SK-N-SH (cell line): ENCODE data around the gene SKI. TPM values are rescaled to one million over a fixed set of nuclear protein-coding genes. Genes with fewer than 3 reads are reported as not detected.

Experiments used
- CTCF ChIA-PET: fragments of 300-600, 350-600 bp; formaldehyde crosslinking; extraction: SDS; loops from one replicate; lab custom pipeline; 2021; lab: Yijun Ruan, JAX
- POLR2A ChIA-PET: fragments of 350-600 bp; sonication (Branson Sonifier 250); formaldehyde crosslinking; extraction: SDS; loops from one replicate; lab custom pipeline; 2020; ENCODE audit warnings: antibody characterized with exemption, inconsistent platforms; lab: Yijun Ruan, JAX
- DNase-seq: peaks from one replicate; pipeline ENCODE4 v3.0.0; 2012
- H2AFZ ChIP-seq: fragments of 200-600 bp; sonication (generic); 2 replicates; pipeline ENCODE4 v1.8.1; 2016; ENCODE audit warnings: antibody characterized with exemption, mild to moderate bottlenecking, low read depth
- H3F3A ChIP-seq: fragments of 200-600 bp; sonication (generic); replicated peaks from 2 replicates; pipeline ENCODE3; 2016; ENCODE audit warnings: antibody characterized with exemption, mild to moderate bottlenecking; ENCODE audit not compliant: insufficient read depth
- H3K27ac ChIP-seq, 2 experiments: fragments of 200-500 bp in 1 of 2; fragments of 200-600 bp in 1 of 2; sonication (Bioruptor generic) in 1 of 2; sonication (generic), shearing (Covaris generic) in 1 of 2; 2 replicates each; pipeline versions ENCODE4 v1.5.1 to v1.6.1; 2014 to 2016; ENCODE audit warnings: low read depth in 2 of 2, inconsistent platforms in 1 of 2, low read length in 1 of 2, mild to moderate bottlenecking in 1 of 2, mixed read lengths in 1 of 2
- H3K27me3 ChIP-seq: fragments of 200-600 bp; sonication (generic), shearing (Covaris generic); 2 replicates; pipeline ENCODE4 v1.6.1; 2016; ENCODE audit warnings: mixed run types; ENCODE audit not compliant: insufficient read depth
- H3K36me3 ChIP-seq, 2 experiments: fragments of 200-500 bp in 1 of 2; fragments of 200-600 bp in 1 of 2; sonication (Bioruptor generic) in 1 of 2; sonication (generic) in 1 of 2; replicated peaks in 1 of 2; 2 replicates each; pipeline versions ENCODE3 to v1.5.1; 2014 to 2016; ENCODE audit warnings: low read length in 1 of 2, mild to moderate bottlenecking in 1 of 2; ENCODE audit not compliant: insufficient read depth in 2 of 2, control insufficient read depth in 1 of 2
- H3K4me1 ChIP-seq, 2 experiments: fragments of 200-500 bp in 1 of 2; fragments of 200-600 bp in 1 of 2; sonication (Bioruptor generic) in 1 of 2; sonication (generic), shearing (Covaris generic) in 1 of 2; 2 replicates each; pipeline versions ENCODE4 v1.5.1 to v1.6.1; 2014 to 2016; ENCODE audit warnings: low read depth in 1 of 2, low read length in 1 of 2, mixed run types in 1 of 2; ENCODE audit not compliant: insufficient read depth in 2 of 2, control insufficient read depth in 1 of 2
- H3K4me2 ChIP-seq: fragments of 200-600 bp; sonication (generic), shearing (Covaris generic); 2 replicates; pipeline ENCODE4 v1.6.1; 2017; ENCODE audit warnings: mixed run types
- H3K4me3 ChIP-seq, 2 experiments: fragments of 200-500 bp in 1 of 2; fragments of 200-600 bp in 1 of 2; sonication (Bioruptor generic) in 1 of 2; sonication (generic), shearing (Covaris generic) in 1 of 2; 2 replicates each; pipeline versions ENCODE4 v1.5.1 to v1.8.1; 2014 to 2016; ENCODE audit warnings: low read depth in 2 of 2, inconsistent platforms in 1 of 2, low read length in 1 of 2, mild to moderate bottlenecking in 1 of 2, mixed read lengths in 1 of 2, moderate library complexity in 1 of 2
- H3K79me2 ChIP-seq: fragments of 200-600 bp; sonication (generic); 2 replicates; pipeline ENCODE4 v1.8.1; 2017; ENCODE audit warnings: mild to moderate bottlenecking; ENCODE audit not compliant: insufficient read depth
- H3K9ac ChIP-seq: fragments of 200-600 bp; sonication (generic); 2 replicates; pipeline ENCODE4 v1.6.1; 2017; ENCODE audit warnings: mixed run types
- H3K9me2 ChIP-seq: fragments of 200-600 bp; sonication (generic); 2 replicates; pipeline ENCODE4 v1.6.1; 2017; ENCODE audit warnings: mixed run types
- H3K9me3 ChIP-seq: fragments of 200-600 bp; sonication (generic); 2 replicates; pipeline ENCODE4 v1.6.1; 2017; ENCODE audit warnings: mixed run types, mild to moderate bottlenecking, moderate library complexity
- H4K20me1 ChIP-seq: fragments of 200-600 bp; sonication (generic); 2 replicates; pipeline ENCODE4 v1.6.1; 2017; ENCODE audit warnings: mild to moderate bottlenecking, mixed run types; ENCODE audit not compliant: insufficient read depth
- EP300 ChIP-seq, 2 experiments: IDR thresholded peaks; 2 replicates each; pipeline versions ENCODE4 v1.4.0 to v1.6.1; 2012; ENCODE audit warnings: borderline replicate concordance in 1 of 2, low read depth in 1 of 2, low read length in 1 of 2
- EZH2phosphoT487 ChIP-seq: fragments of 200-600 bp; sonication (generic); IDR thresholded peaks from 2 replicates; pipeline ENCODE4 v1.6.1; 2017; ENCODE audit warnings: low read depth, mixed run types, mild to moderate bottlenecking, antibody characterized with exemption, moderate library complexity, borderline replicate concordance
- FOSL2 ChIP-seq: IDR thresholded peaks from 2 replicates; pipeline ENCODE4 v1.4.0; 2012; ENCODE audit warnings: low read depth, mild to moderate bottlenecking, moderate library complexity, borderline replicate concordance
- GATA2 ChIP-seq: sonication (generic); formaldehyde crosslinking; IDR thresholded peaks from 2 replicates; pipeline ENCODE4 v1.5.0; 2020; ENCODE audit warnings: mild to moderate bottlenecking, missing genetic modification reagents
- IRF3 ChIP-seq: fragments of 150-350 bp; IDR thresholded peaks from 2 replicates; pipeline ENCODE4 v1.6.1; 2016; ENCODE audit warnings: mild to moderate bottlenecking, low read depth, low read length
- JUND ChIP-seq: IDR thresholded peaks from 2 replicates; pipeline ENCODE4 v1.4.0; 2012
- MEF2A ChIP-seq: IDR thresholded peaks from 2 replicates; pipeline ENCODE4 v1.4.0; 2012; ENCODE audit warnings: low read depth, borderline replicate concordance
- NRF1 ChIP-seq: IDR thresholded peaks from 2 replicates; pipeline ENCODE4 v1.6.1; 2012; ENCODE audit warnings: low read depth, mild to moderate bottlenecking, low read length
- RCOR1 ChIP-seq: fragments of 150-350 bp; IDR thresholded peaks from 2 replicates; pipeline ENCODE4 v1.6.1; 2017; ENCODE audit warnings: antibody characterized with exemption, low read length
- REST ChIP-seq: IDR thresholded peaks from 2 replicates; pipeline ENCODE4 v1.6.1; 2012; ENCODE audit warnings: mild to moderate bottlenecking, low read depth, low read length, moderate library complexity
- RFX5 ChIP-seq: IDR thresholded peaks from 2 replicates; pipeline ENCODE4 v1.6.1; 2012; ENCODE audit warnings: mild to moderate bottlenecking, improper control_type of control experiment, low read length
- RXRA ChIP-seq: IDR thresholded peaks from 2 replicates; pipeline ENCODE4 v1.4.0; 2012; ENCODE audit warnings: low read depth, mild to moderate bottlenecking, borderline replicate concordance
- SMC3 ChIP-seq: IDR thresholded peaks from 2 replicates; pipeline ENCODE4 v1.6.1; 2012; ENCODE audit warnings: low read depth, low read length, improper control_type of control experiment
- TCF12 ChIP-seq: IDR thresholded peaks from 2 replicates; pipeline ENCODE4 v1.4.0; 2012
- USF1 ChIP-seq: IDR thresholded peaks from 2 replicates; pipeline ENCODE4 v1.4.0; 2012; ENCODE audit warnings: low read depth, borderline replicate concordance
- ZBTB33 ChIP-seq: IDR thresholded peaks from 2 replicates; pipeline ENCODE4 v1.4.0; 2012; ENCODE audit warnings: low read depth, borderline replicate concordance
- WGBS: methylation state at CpG from one replicate; pipeline ENCODE4 v1.1.6; 2017; ENCODE audit warnings: low lambda C conversion rate; 5-methylcytosine and 5-hydroxymethylcytosine counted together
- polyA plus RNA-seq, 3 experiments: library from polyadenylated mRNA; depleted of rRNA; stranded (reverse); fragments of >200 nt; gene quantifications; 2 replicates each; pipeline ENCODE4 v1.2.3, GENCODE V29; 2012

The SKI gene
- polyA plus RNA-seq, 1 of the 3 experiments (the other 2 are of a cell fraction): 7.2 TPM

- no peaks in the 10 kb centered on the region for H3K27me3 ChIP-seq
- no peaks in the 10 kb centered on the region for H3K9me3 ChIP-seq
- peak overlapping the region in 1 of 2 experiments; percentile 83; a peak in 2 of 4 replicates for H3K27ac ChIP-seq
- H2AFZ ChIP-seq: no peak overlapping the region
- no peak overlapping the region for H3K9ac ChIP-seq
- ChIA-PET POLR2A (interaction anchor here (1.1 kb wide), 2 partner anchors 10 to 15 kb away, joined by 3 to 4 read pairs; no protein-coding TSS in a partner anchor), CTCF (interaction anchor here (0.7 to 2.8 kb wide), 6 partner anchors 15 to 105 kb away, joined by 3 to 11 read pairs (median 4); partner anchors contain the start of gene FAAP20)
- peaks cover 0 to 20% of the 10 kb centered on the region in 2 experiments for H3K36me3 ChIP-seq
- H4K20me1 ChIP-seq: peaks cover 79% of the 10 kb centered on the region
- no peaks in the 10 kb centered on the region for H3K9me2 ChIP-seq
- DNase-seq: no peak
- H3K4me1 ChIP-seq: peaks cover 0 to 46% of the 10 kb centered on the region in 2 experiments; a peak in 1 of 4 replicates
- no peaks in the 10 kb centered on the region for H3F3A ChIP-seq
- no peak overlapping the region for H3K4me3 ChIP-seq
- TF ChIP-seq RXRA (no peak), FOSL2 (no peak), MEF2A (no peak)
- TF ChIP-seq, all 33 proteins: peak for 0
- WGBS: 94% methylated on average over 6 of the region's 32 CpGs
- no peak overlapping the region for H3K4me2 ChIP-seq
- peaks cover 74% of the 10 kb centered on the region for H3K79me2 ChIP-seq
These were observed 72.1 kb downstream of the SKI start for GRCh38 chr1:2300004-2300771.

- DNase-seq: no peak
- peak overlapping the region in 1 of 2 experiments; percentile 83; a peak in 1 of 4 replicates for H3K27ac ChIP-seq
- H3K4me2 ChIP-seq: no peak overlapping the region
- no peak for TF ChIP-seq REST
- no peak for TF ChIP-seq RCOR1
- TF ChIP-seq USF1: no peak
- TF ChIP-seq IRF3: no peak
- TF ChIP-seq EP300 (IDR thresholded peaks at IDR 0.05; ENCODE audit: borderline replicate concordance in 1 of 2, low read depth in 1 of 2, low read length in 1 of 2): no peak
- no peak for TF ChIP-seq SMC3
- TF ChIP-seq EZH2phosphoT487: no peak
- TF ChIP-seq TCF12: no peak
- TF ChIP-seq FOSL2: no peak
- TF ChIP-seq JUND: no peak
- no peak for TF ChIP-seq GATA2 (CRISPR knock-in tag)
- TF ChIP-seq RFX5: no peak
- TF ChIP-seq ZBTB33: no peak
- TF ChIP-seq NRF1: no peak
These were observed 72.9 kb downstream of the SKI start for GRCh38 chr1:2300851-2301606.

More at GRCh38 chr1:2300851-2301606, 72.9 kb downstream of the SKI start:
- no peaks in the 10 kb centered on the region for H3F3A ChIP-seq
- ChIA-PET CTCF (interaction anchor here (1.6 to 2.8 kb wide), 3 partner anchors 14 to 106 kb away, joined by 4 to 10 read pairs (median 5); partner anchors contain the start of gene FAAP20), POLR2A (no interaction called here)
- H3K4me1 ChIP-seq: peaks cover 0 to 46% of the 10 kb centered on the region in 2 experiments; a peak in 1 of 4 replicates
- peaks cover 66% of the 10 kb centered on the region for H3K79me2 ChIP-seq
- H3K9ac ChIP-seq: no peak overlapping the region
- no peak overlapping the region for H2AFZ ChIP-seq
- H3K9me3 ChIP-seq: no peaks in the 10 kb centered on the region
- H3K9me2 ChIP-seq: no peaks in the 10 kb centered on the region
- no peaks in the 10 kb centered on the region for H3K27me3 ChIP-seq
- H4K20me1 ChIP-seq: peaks cover 70% of the 10 kb centered on the region
- peaks cover 0 to 28% of the 10 kb centered on the region in 2 experiments for H3K36me3 ChIP-seq
- WGBS: 84% methylated on average over 4 of the region's 37 CpGs
- H3K4me3 ChIP-seq: no peak overlapping the region
